ACC112 (cell line): ENCODE data around the gene IGFBP5.

Experiments
- H2AFZ ChIP-seq: fragments of 200-600 bp; sonication (generic); one replicate; pipeline ENCODE4 v1.6.0; 2017; ENCODE audit warnings: antibody characterized with exemption, low read length; ENCODE audit not compliant: unreplicated experiment
- H3K27ac ChIP-seq: fragments of 200-600 bp; sonication (generic); 2 replicates; pipeline ENCODE4 v1.5.1; 2014; ENCODE audit warnings: low read depth, mild to moderate bottlenecking, antibody characterized with exemption, low read length, moderate library complexity
- H3K27me3 ChIP-seq: fragments of 200-600 bp; sonication (generic); 2 replicates; pipeline ENCODE4 v1.6.1; 2014; ENCODE audit warnings: mild to moderate bottlenecking, antibody characterized with exemption, low read length, moderate library complexity, mixed read lengths; ENCODE audit not compliant: insufficient read depth
- H3K36me3 ChIP-seq: fragments of 200-600 bp; sonication (generic); 2 replicates; pipeline ENCODE4 v1.6.1; 2016; ENCODE audit warnings: mild to moderate bottlenecking, antibody characterized with exemption, low read length, moderate library complexity, mixed read lengths; ENCODE audit not compliant: insufficient read depth
- H3K4me1 ChIP-seq: fragments of 200-600 bp; sonication (generic); one replicate; pipeline ENCODE4 v1.6.1; 2016; ENCODE audit warnings: low read length, mixed read lengths; ENCODE audit not compliant: insufficient read depth, unreplicated experiment, control insufficient read depth
- H3K4me3 ChIP-seq: fragments of 200-600 bp; sonication (generic); 2 replicates; pipeline ENCODE4 v1.5.1; 2014; ENCODE audit warnings: mild to moderate bottlenecking, low read depth, low read length
- H3K79me2 ChIP-seq: fragments of 200-600 bp; sonication (generic); one replicate; pipeline ENCODE4 v1.6.0; 2016; ENCODE audit warnings: low read length; ENCODE audit not compliant: control insufficient read depth, unreplicated experiment, insufficient read depth

IGFBP5 gene

GRCh38 chr2:216688731-216689340 lies 6.5 kb downstream of the IGFBP5 start:
- no peak overlapping the region for H3K4me3 ChIP-seq
- H3K4me1 ChIP-seq: peaks cover 13% of the 10 kb centered on the region
- H3K27ac ChIP-seq: no peak overlapping the region
- H3K36me3 ChIP-seq: no peaks in the 10 kb centered on the region
- H3K79me2 ChIP-seq: no peaks in the 10 kb centered on the region
- H2AFZ ChIP-seq: no peak overlapping the region
- peaks cover 4% of the 10 kb centered on the region for H3K27me3 ChIP-seq

GRCh38 chr2:216687646-216688045 lies 7.7 kb downstream of the IGFBP5 start:
- H3K27me3 ChIP-seq: no peaks in the 10 kb centered on the region
- H2AFZ ChIP-seq: no peak overlapping the region
- no peak overlapping the region for H3K27ac ChIP-seq
- no peaks in the 10 kb centered on the region for H3K36me3 ChIP-seq
- H3K79me2 ChIP-seq: no peaks in the 10 kb centered on the region
- no peak overlapping the region for H3K4me3 ChIP-seq
- H3K4me1 ChIP-seq: peaks cover 18% of the 10 kb centered on the region

GRCh38 chr2:216687111-216687510 lies 8.2 kb downstream of the IGFBP5 start:
- H3K4me1 ChIP-seq: peaks cover 18% of the 10 kb centered on the region
- no peaks in the 10 kb centered on the region for H3K36me3 ChIP-seq
- H3K4me3 ChIP-seq: no peak overlapping the region
- no peak overlapping the region for H2AFZ ChIP-seq
- H3K79me2 ChIP-seq: no peaks in the 10 kb centered on the region
- no peak overlapping the region for H3K27ac ChIP-seq
- H3K27me3 ChIP-seq: no peaks in the 10 kb centered on the region

- Histone ChIP-seq H3K27me3 (no peaks in the 10 kb centered on the region), H3K4me1 (peaks cover 18% of the 10 kb centered on the region), H2AFZ (no peak overlapping the region), H3K79me2 (no peaks in the 10 kb centered on the region), H3K27ac (no peak overlapping the region), H3K4me3 (no peak overlapping the region), H3K36me3 (no peaks in the 10 kb centered on the region)
These were observed 9.9 kb downstream of the IGFBP5 start for GRCh38 chr2:216685327-216685875.

GRCh38 chr2:216683846-216684245 lies 11.5 kb downstream of the IGFBP5 start:
- Histone ChIP-seq H3K27ac (no peak overlapping the region), H2AFZ (no peak overlapping the region), H3K27me3 (no peaks in the 10 kb centered on the region), H3K79me2 (no peaks in the 10 kb centered on the region), H3K36me3 (no peaks in the 10 kb centered on the region), H3K4me3 (no peak overlapping the region), H3K4me1 (peaks cover 15% of the 10 kb centered on the region)

GRCh38 chr2:216681683-216682082 lies 13.7 kb downstream of the IGFBP5 start:
- H2AFZ ChIP-seq: no peak overlapping the region
- H3K27ac ChIP-seq: no peak overlapping the region

GRCh38 chr2:216680951-216681629 lies 14.3 kb downstream of the IGFBP5 start:
- Histone ChIP-seq H3K27me3 (no peaks in the 10 kb centered on the region), H3K36me3 (no peaks in the 10 kb centered on the region), H3K27ac (no peak overlapping the region), H3K4me3 (no peak overlapping the region), H3K4me1 (peaks cover 15% of the 10 kb centered on the region), H3K79me2 (no peaks in the 10 kb centered on the region), H2AFZ (no peak overlapping the region)

More at GRCh38 chr2:216681683-216682082, 13.7 kb downstream of the IGFBP5 start:
- no peak overlapping the region for H3K4me3 ChIP-seq
- H3K36me3 ChIP-seq: no peaks in the 10 kb centered on the region
- H3K79me2 ChIP-seq: no peaks in the 10 kb centered on the region
- H3K27me3 ChIP-seq: no peaks in the 10 kb centered on the region
- H3K4me1 ChIP-seq: peaks cover 15% of the 10 kb centered on the region

- Histone ChIP-seq H3K27me3 (0 out of 2 replicates have a peak, but pooled peaks cover 9% of the 10 kb centered on the region), H3K27ac (no peak overlapping the region), H3K4me1 (peaks cover 15% of the 10 kb centered on the region), H2AFZ (no peak overlapping the region), H3K36me3 (no peaks in the 10 kb centered on the region), H3K4me3 (no peak overlapping the region), H3K79me2 (no peaks in the 10 kb centered on the region)
These were observed 15.7 kb downstream of the IGFBP5 start for GRCh38 chr2:216679658-216680024.

GRCh38 chr2:216678813-216679657 lies 16.3 kb downstream of the IGFBP5 start:
- no peak overlapping the region for H2AFZ ChIP-seq
- H3K79me2 ChIP-seq: no peaks in the 10 kb centered on the region
- H3K27me3 ChIP-seq: peaks cover 13% of the 10 kb centered on the region; the same call in 1 of the 2 replicates
- H3K27ac ChIP-seq: no peak overlapping the region
- H3K36me3 ChIP-seq: no peaks in the 10 kb centered on the region
- H3K4me3 ChIP-seq: no peak overlapping the region
- H3K4me1 ChIP-seq: peaks cover 10% of the 10 kb centered on the region

- Histone ChIP-seq H2AFZ (no peak overlapping the region), H3K27me3 (peaks cover 13% of the 10 kb centered on the region; the same call in 1 of the 2 replicates), H3K27ac (no peak overlapping the region), H3K79me2 (no peaks in the 10 kb centered on the region), H3K4me3 (no peak overlapping the region), H3K4me1 (peaks cover 4% of the 10 kb centered on the region), H3K36me3 (no peaks in the 10 kb centered on the region)
These were observed 17.3 kb downstream of the IGFBP5 start for GRCh38 chr2:216678098-216678465.
